ENCODE results near the gene GNAS. TPM values are rescaled to one million over a fixed set of nuclear protein-coding genes. Genes with fewer than 3 reads are reported as not detected.

Gene GNAS
- total and polyA plus RNA-seq, 9 of the 15 experiments (the other 6 are each of a cell fraction or from before 2014, with no cell fraction given) = 128 to 648 (median 266) TPM

GRCh38 chr20:58892932-58893224, 40.4 kb downstream of the GNAS start:
- peak overlapping the region; percentile 92 for H3K4me3 ChIP-seq
- H4K20me1 ChIP-seq (replicated peaks; ENCODE audit: control insufficient read depth, insufficient read depth, low read length) = no peaks in the 10 kb centered on the region; the same call in 1 of the 2 replicates
- H3K9me1 ChIP-seq (ENCODE audit: control insufficient read depth, insufficient read depth, low read length) = no peaks in the 10 kb centered on the region
- H3K4me1 ChIP-seq (replicated peaks in 1 of 2; ENCODE audit: control insufficient read depth in 2 of 2, insufficient read depth in 2 of 2, low read length in 2 of 2) = peaks cover 13 to 23% of the 10 kb centered on the region in 2 experiments; a peak in 4 of 5 replicates
- peak overlapping the region; percentile 96 for H3K27ac ChIP-seq (ENCODE audit: extremely low read depth, low read depth, low read length)
- peaks cover 69% of the 10 kb centered on the region for H3K79me2 ChIP-seq (ENCODE audit: control insufficient read depth, insufficient read depth, low read length)
- H3K9me3 ChIP-seq (replicated peaks; ENCODE audit: control insufficient read depth, insufficient read depth, low read depth, low read length) = no peaks in the 10 kb centered on the region
- H3K27me3 ChIP-seq (ENCODE audit: control insufficient read depth in 2 of 2, insufficient read depth in 2 of 2, low read length in 2 of 2) = no peaks in the 10 kb centered on the region
- peak in 2 of 4 experiments; percentile 52 for DNase-seq (ENCODE audit: extremely low read depth in 1 of 4, low spot score in 3 of 4)
- H3K4me2 ChIP-seq (ENCODE audit: insufficient read depth, low read length) = peak overlapping the region; percentile 83
- BruUV-seq (replicated peaks) = no TSS peak
- FAIRE-seq = peak; percentile 81
- H3K36me3 ChIP-seq (ENCODE audit: control insufficient read depth, insufficient read depth, low read length) = peaks cover 35% of the 10 kb centered on the region
- peak overlapping the region; percentile 75; the same call in 1 of the 2 replicates for H2AFZ ChIP-seq (ENCODE audit: low read depth, low read length)
- WGBS (ENCODE audit: insufficient coverage, low coverage, missing lambda C conversion rate) = 0% methylated on average over 1 of the region's 1 CpG
- intact Hi-C loops (cut with micrococcal nuclease) (loop anchor here (5.0 kb wide), 2 partner anchors 89 to 139 kb away; partner anchors contain the start of genes ATP5F1E and NELFCD), in situ Hi-C loops (cut with MboI) (no loop called here)
- ATAC-seq = no peak
- peak overlapping the region; percentile 83 to 95; a peak in 3 of 4 replicates for H3K9ac ChIP-seq (ENCODE audit: insufficient read depth in 1 of 2, low read depth in 2 of 2, low read length in 2 of 2)
- ChIA-PET POLR2A (no interaction called here), CTCF (ENCODE audit: low intra/inter-chr PET ratio) (no interaction called here)
- TF ChIP-seq BRD4 (IDR thresholded peaks at IDR 0.05) (no peak), ZNF766 (CRISPR knock-in tag; conservative IDR thresholded peaks at IDR 0.05) (0 out of 2 replicates have a peak, but pooled peaks have one; percentile 44), PBX2 (CRISPR knock-in tag; IDR thresholded peaks at IDR 0.05; ENCODE audit: low read depth) (no peak), PBX2 (tag; conservative IDR thresholded peaks at IDR 0.05; ENCODE audit: low read depth) (0 out of 2 replicates have a peak, but pooled peaks have one; percentile 21), ID3 (CRISPR knock-in tag; IDR thresholded peaks at IDR 0.05) (no peak), ID3 (tag; IDR thresholded peaks at IDR 0.05) (no peak), ZNF384 (IDR thresholded peaks at IDR 0.05; ENCODE audit: low read depth, low read length) (peak; percentile 95), YY1 (IDR thresholded peaks at IDR 0.05; ENCODE audit: borderline replicate concordance in 1 of 3, control insufficient read depth in 1 of 3, extremely low read depth in 1 of 3, insufficient read depth in 3 of 3, insufficient read length in 1 of 3, insufficient replicate concordance in 2 of 3, low read depth in 1 of 3, low read length in 2 of 3) (peak in 1 of 3 experiments; percentile 69), THRA (IDR thresholded peaks at IDR 0.05) (no peak), CHD1 (IDR thresholded peaks at IDR 0.05; ENCODE audit: low read length) (peak; percentile 4), TCFL5 (CRISPR knock-in tag; conservative IDR thresholded peaks at IDR 0.05) (no peak), KAT2B (IDR thresholded peaks at IDR 0.05; ENCODE audit: low read depth, low read length) (no peak), NR2C1 (IDR thresholded peaks at IDR 0.05) (no peak), NR2C1 (tag; IDR thresholded peaks at IDR 0.05) (no peak), NRF1 (conservative IDR thresholded peaks at IDR 0.05 in 1 of 2, IDR thresholded peaks at IDR 0.05 in 1 of 2) (no peak), HLTF (IDR thresholded peaks at IDR 0.05) (no peak), POLR2AphosphoS2 (IDR thresholded peaks at IDR 0.05; ENCODE audit: low read length) (0 out of 2 replicates have a peak, but pooled peaks have one; percentile 51)
- TF ChIP-seq, protein P1, sequence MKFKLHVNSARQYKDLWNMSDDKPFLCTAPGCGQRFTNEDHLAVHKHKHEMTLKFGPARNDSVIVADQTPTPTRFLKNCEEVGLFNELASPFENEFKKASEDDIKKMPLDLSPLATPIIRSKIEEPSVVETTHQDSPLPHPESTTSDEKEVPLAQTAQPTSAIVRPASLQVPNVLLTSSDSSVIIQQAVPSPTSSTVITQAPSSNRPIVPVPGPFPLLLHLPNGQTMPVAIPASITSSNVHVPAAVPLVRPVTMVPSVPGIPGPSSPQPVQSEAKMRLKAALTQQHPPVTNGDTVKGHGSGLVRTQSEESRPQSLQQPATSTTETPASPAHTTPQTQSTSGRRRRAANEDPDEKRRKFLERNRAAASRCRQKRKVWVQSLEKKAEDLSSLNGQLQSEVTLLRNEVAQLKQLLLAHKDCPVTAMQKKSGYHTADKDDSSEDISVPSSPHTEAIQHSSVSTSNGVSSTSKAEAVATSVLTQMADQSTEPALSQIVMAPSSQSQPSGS (CRISPR knock-in tag; IDR thresholded peaks at IDR 0.05) = no peak
